ENCODE data around the gene STX8.
"Not testable (repeated sequence)": the region's sequence is repeated elsewhere in the genome, so short reads cannot be mapped to it uniquely, and the experiment has no call there.

The STX8 gene

DNA sequence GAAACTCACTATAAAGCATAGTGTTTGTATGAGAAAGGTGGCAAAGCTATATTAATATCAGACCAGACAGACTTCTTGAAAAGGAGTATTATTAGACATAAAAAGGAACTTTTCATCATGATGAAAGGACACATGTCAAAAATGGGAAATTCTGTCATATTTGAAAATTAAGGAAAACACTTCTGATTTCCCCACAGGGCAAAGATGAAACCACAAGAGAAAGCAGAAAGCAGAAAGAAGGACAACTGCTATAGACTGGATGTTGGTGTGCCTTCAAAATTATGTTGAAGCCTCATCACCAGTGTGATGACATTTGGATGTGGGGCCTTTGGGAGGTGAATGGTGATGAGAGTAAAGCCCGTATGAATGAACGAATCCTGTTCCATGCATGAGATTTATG, 193.0 kb downstream of the STX8 start:
- Histone ChIP-seq H3K9me3 (replicated peaks in 1 of 2; ENCODE audit: control insufficient read depth in 2 of 2, insufficient read depth in 1 of 2, low read depth in 1 of 2, low read length in 2 of 2) (no peaks in the 10 kb centered on the region), H2BK5ac (ENCODE audit: low read length) (no peak overlapping the region), H3K27ac (replicated peaks; ENCODE audit: low read length) (no peak overlapping the region)

DNA sequence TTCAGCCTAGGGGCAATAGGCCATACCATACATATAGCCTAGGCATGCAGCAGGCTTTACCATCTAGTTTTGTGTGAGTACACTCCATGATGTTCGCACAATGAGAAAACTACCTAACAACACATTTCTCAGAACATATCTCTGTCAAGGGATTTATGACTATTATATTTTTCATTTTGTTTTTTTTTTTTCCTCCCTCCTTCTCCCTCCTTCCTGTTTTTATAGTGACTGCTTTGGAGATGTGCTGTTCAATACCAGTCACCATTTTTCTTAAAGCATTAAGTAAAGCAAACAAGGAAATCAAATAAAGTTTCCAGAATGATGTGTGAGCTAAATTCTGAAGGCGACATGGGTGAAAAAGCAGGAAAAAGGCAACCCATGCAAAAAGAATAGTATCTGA, 194.6 kb downstream of the STX8 start:
- no peak overlapping the region for H3K4me2 ChIP-seq (ENCODE audit: insufficient read depth, low read length, poor library complexity, severe bottlenecking)
- no CpG with 5 or more reads among the region's 2 CpGs for WGBS, 2 donors (ENCODE audit: extremely low coverage in 2 of 2, insufficient read length in 2 of 2, insufficient replicate concordance in 1 of 2)
- H3K4me1 ChIP-seq (ENCODE audit: control insufficient read depth in 2 of 2, insufficient read depth in 1 of 2, low read depth in 1 of 2, low read length in 2 of 2) = no peaks in the 10 kb centered on the region
- H2AK5ac ChIP-seq (ENCODE audit: low read depth, low read length) = no peak overlapping the region
- H3K14ac ChIP-seq (ENCODE audit: low read length) = no peak overlapping the region
- H3K36me3 ChIP-seq (replicated peaks in 1 of 2; ENCODE audit: control insufficient read depth in 2 of 2, insufficient read depth in 2 of 2, low read length in 2 of 2) = no peaks in the 10 kb centered on the region
- H2AFZ ChIP-seq (ENCODE audit: low read length) = no peak overlapping the region
- peaks cover 0 to 3% of the 10 kb centered on the region in 2 donors for H3K9me3 ChIP-seq (replicated peaks in 1 of 2; ENCODE audit: control insufficient read depth in 2 of 2, insufficient read depth in 1 of 2, low read depth in 1 of 2, low read length in 2 of 2)
- H2BK15ac ChIP-seq (ENCODE audit: low read length) = no peak overlapping the region
- no peak overlapping the region for H2BK12ac ChIP-seq (ENCODE audit: low read length)
- DNase-seq (ENCODE audit: low spot score) = no peak
- H3K27me3 ChIP-seq (ENCODE audit: control insufficient read depth in 3 of 3, insufficient read depth in 3 of 3, low read depth in 1 of 3, low read length in 3 of 3) = no peaks in the 10 kb centered on the region
- H3K27ac ChIP-seq (replicated peaks; ENCODE audit: low read length) = no peak overlapping the region
- H2BK120ac ChIP-seq (ENCODE audit: low read depth, low read length) = no peak overlapping the region
- H3K18ac ChIP-seq (ENCODE audit: low read length) = no peak overlapping the region
- no peak overlapping the region for H2BK5ac ChIP-seq (ENCODE audit: low read length)
- H3K23ac ChIP-seq (ENCODE audit: low read depth, low read length, poor library complexity) = no peak overlapping the region
- no peak overlapping the region for H3K4ac ChIP-seq (ENCODE audit: low read length)
- no peak overlapping the region for H3K9ac ChIP-seq (ENCODE audit: low read depth, low read length, poor library complexity)
- H3K79me1 ChIP-seq (ENCODE audit: low read depth, low read length) = no peaks in the 10 kb centered on the region
- no peak overlapping the region for H3K4me3 ChIP-seq (ENCODE audit: low read length in 2 of 2)
- no peak overlapping the region for H4K91ac ChIP-seq (ENCODE audit: low read depth, low read length, poor library complexity)
- no peak overlapping the region for H4K8ac ChIP-seq (ENCODE audit: low read depth, low read length)

More for the DNA sequence above, 193.0 kb downstream of the STX8 start:
- Histone ChIP-seq H3K23ac (ENCODE audit: low read depth, low read length, poor library complexity) (no peak overlapping the region), H2BK15ac (ENCODE audit: low read length) (no peak overlapping the region), H4K91ac (ENCODE audit: low read depth, low read length, poor library complexity) (no peak overlapping the region), H3K18ac (ENCODE audit: low read length) (no peak overlapping the region), H3K14ac (ENCODE audit: low read length) (no peak overlapping the region), H2AK5ac (ENCODE audit: low read depth, low read length) (no peak overlapping the region), H3K4me1 (ENCODE audit: control insufficient read depth in 2 of 2, insufficient read depth in 1 of 2, low read depth in 1 of 2, low read length in 2 of 2) (no peaks in the 10 kb centered on the region), H2BK120ac (ENCODE audit: low read depth, low read length) (no peak overlapping the region), H3K27me3 (ENCODE audit: control insufficient read depth in 3 of 3, insufficient read depth in 3 of 3, low read depth in 1 of 3, low read length in 3 of 3) (no peaks in the 10 kb centered on the region), H2BK12ac (ENCODE audit: low read length) (no peak overlapping the region), H2AFZ (ENCODE audit: low read length) (no peak overlapping the region), H3K79me1 (ENCODE audit: low read depth, low read length) (no peaks in the 10 kb centered on the region), H4K8ac (ENCODE audit: low read depth, low read length) (no peak overlapping the region), H3K36me3 (replicated peaks in 1 of 2; ENCODE audit: control insufficient read depth in 2 of 2, insufficient read depth in 2 of 2, low read length in 2 of 2) (no peaks in the 10 kb centered on the region), H3K4me2 (ENCODE audit: insufficient read depth, low read length, poor library complexity, severe bottlenecking) (no peak overlapping the region), H3K9ac (ENCODE audit: low read depth, low read length, poor library complexity) (no peak overlapping the region), H3K4ac (ENCODE audit: low read length) (no peak overlapping the region), H3K4me3 (ENCODE audit: low read length in 2 of 2) (no peak overlapping the region)
- WGBS, 2 donors (ENCODE audit: extremely low coverage in 2 of 2, insufficient read length in 2 of 2, insufficient replicate concordance in 1 of 2) = no CpG with 5 or more reads among the region's 2 CpGs
- no peak for DNase-seq (ENCODE audit: low spot score)

DNA sequence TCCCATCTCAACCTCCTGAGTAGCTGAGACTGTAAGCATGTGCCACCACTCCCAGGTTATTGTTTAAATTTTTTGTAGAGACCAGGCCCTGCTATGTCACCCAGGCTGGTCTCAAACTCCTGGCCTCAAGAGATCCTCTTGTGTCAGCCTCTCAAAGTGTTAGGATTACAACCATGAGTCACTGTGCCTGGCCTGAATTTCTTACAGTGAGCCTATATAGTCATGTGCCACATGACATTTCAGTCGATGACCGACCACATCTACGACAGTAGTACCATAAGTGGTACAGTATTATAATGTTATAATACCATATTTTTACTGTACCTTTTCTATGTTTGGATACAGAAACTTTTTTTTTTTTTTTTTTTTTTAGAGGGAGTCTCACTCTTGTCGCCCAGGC, 195.3 kb downstream of the STX8 start:
- no peak overlapping the region for H2BK12ac ChIP-seq (ENCODE audit: low read length)
- no peak overlapping the region for H3K23ac ChIP-seq (ENCODE audit: low read depth, low read length, poor library complexity)
- H4K8ac ChIP-seq (ENCODE audit: low read depth, low read length) = no peak overlapping the region
- peaks cover 0 to 5% of the 10 kb centered on the region in 2 donors for H3K9me3 ChIP-seq (replicated peaks in 1 of 2; ENCODE audit: control insufficient read depth in 2 of 2, insufficient read depth in 1 of 2, low read depth in 1 of 2, low read length in 2 of 2)
- DNase-seq (ENCODE audit: low spot score) = no peak
- H3K27ac ChIP-seq (replicated peaks; ENCODE audit: low read length) = no peak overlapping the region
- H3K4me3 ChIP-seq (ENCODE audit: low read length in 2 of 2) = no peak overlapping the region
- H3K36me3 ChIP-seq (replicated peaks in 1 of 2; ENCODE audit: control insufficient read depth in 2 of 2, insufficient read depth in 2 of 2, low read length in 2 of 2) = no peaks in the 10 kb centered on the region
- H3K14ac ChIP-seq (ENCODE audit: low read length) = no peak overlapping the region
- H3K4me2 ChIP-seq (ENCODE audit: insufficient read depth, low read length, poor library complexity, severe bottlenecking) = no peak overlapping the region
- no peak overlapping the region for H2BK120ac ChIP-seq (ENCODE audit: low read depth, low read length)
- H2BK5ac ChIP-seq (ENCODE audit: low read length) = no peak overlapping the region
- no peaks in the 10 kb centered on the region for H3K79me1 ChIP-seq (ENCODE audit: low read depth, low read length)
- H2AFZ ChIP-seq (ENCODE audit: low read length) = no peak overlapping the region
- no peak overlapping the region for H4K91ac ChIP-seq (ENCODE audit: low read depth, low read length, poor library complexity)
- H3K4ac ChIP-seq (ENCODE audit: low read length) = no peak overlapping the region
- H3K27me3 ChIP-seq (ENCODE audit: control insufficient read depth in 3 of 3, insufficient read depth in 3 of 3, low read depth in 1 of 3, low read length in 3 of 3) = no peaks in the 10 kb centered on the region
- H3K18ac ChIP-seq (ENCODE audit: low read length) = no peak overlapping the region
- WGBS, 2 donors (ENCODE audit: extremely low coverage in 2 of 2, insufficient read length in 2 of 2, insufficient replicate concordance in 1 of 2) = no CpG with 5 or more reads among the region's 4 CpGs
- H2AK5ac ChIP-seq (ENCODE audit: low read depth, low read length) = no peak overlapping the region
- no peak overlapping the region for H2BK15ac ChIP-seq (ENCODE audit: low read length)
- no peak overlapping the region for H3K9ac ChIP-seq (ENCODE audit: low read depth, low read length, poor library complexity)
- H3K4me1 ChIP-seq (ENCODE audit: control insufficient read depth in 2 of 2, insufficient read depth in 1 of 2, low read depth in 1 of 2, low read length in 2 of 2) = no peaks in the 10 kb centered on the region

DNA sequence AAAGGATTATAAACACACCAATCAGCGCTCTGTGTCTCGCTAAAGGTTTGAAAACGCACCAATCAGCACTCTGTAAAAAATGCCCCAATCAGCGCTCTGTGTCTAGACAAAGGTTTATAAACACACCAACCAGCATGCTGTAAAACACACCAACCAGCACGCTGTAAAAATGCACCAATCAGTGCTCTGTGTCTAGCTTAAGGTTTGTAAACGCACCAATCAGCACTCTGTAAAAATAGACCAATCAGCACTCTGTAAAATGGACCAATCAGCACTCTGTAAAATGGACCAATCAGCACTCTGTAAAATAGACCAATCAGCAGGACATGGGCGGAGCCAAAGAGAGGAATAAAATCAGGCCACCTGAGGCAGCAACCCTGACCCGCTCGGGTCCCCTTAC, 199.4 kb downstream of the STX8 start:
- H3K4me3 ChIP-seq (ENCODE audit: low read length in 2 of 2); H2BK15ac ChIP-seq (ENCODE audit: low read length); H3K79me1 ChIP-seq (ENCODE audit: low read depth, low read length); H2BK5ac ChIP-seq (ENCODE audit: low read length); H2BK12ac ChIP-seq (ENCODE audit: low read length); H3K9ac ChIP-seq (ENCODE audit: low read depth, low read length, poor library complexity); DNase-seq (ENCODE audit: low spot score); H3K14ac ChIP-seq (ENCODE audit: low read length); H2BK120ac ChIP-seq (ENCODE audit: low read depth, low read length); H3K18ac ChIP-seq (ENCODE audit: low read length); H3K4me1 ChIP-seq (ENCODE audit: control insufficient read depth in 2 of 2, insufficient read depth in 1 of 2, low read depth in 1 of 2, low read length in 2 of 2); H3K4me2 ChIP-seq (ENCODE audit: insufficient read depth, low read length, poor library complexity, severe bottlenecking); H3K4ac ChIP-seq (ENCODE audit: low read length); H4K8ac ChIP-seq (ENCODE audit: low read depth, low read length); H3K27ac ChIP-seq (replicated peaks; ENCODE audit: low read length); H3K27me3 ChIP-seq (ENCODE audit: control insufficient read depth in 3 of 3, insufficient read depth in 3 of 3, low read depth in 1 of 3, low read length in 3 of 3); H2AK5ac ChIP-seq (ENCODE audit: low read depth, low read length); H3K9me3 ChIP-seq (replicated peaks in 1 of 2; ENCODE audit: control insufficient read depth in 2 of 2, insufficient read depth in 1 of 2, low read depth in 1 of 2, low read length in 2 of 2); H3K36me3 ChIP-seq (replicated peaks in 1 of 2; ENCODE audit: control insufficient read depth in 2 of 2, insufficient read depth in 2 of 2, low read length in 2 of 2); H3K23ac ChIP-seq (ENCODE audit: low read depth, low read length, poor library complexity); H4K91ac ChIP-seq (ENCODE audit: low read depth, low read length, poor library complexity); H2AFZ ChIP-seq (ENCODE audit: low read length): not testable (repeated sequence)
- WGBS, 2 donors (ENCODE audit: extremely low coverage in 2 of 2, insufficient read length in 2 of 2, insufficient replicate concordance in 1 of 2) = no CpG with 5 or more reads among the region's 9 CpGs
